Ovary (tissue), 9 donors: ENCODE data around the gene PPP6R2. TPM values are rescaled to one million over a fixed set of nuclear protein-coding genes. Genes with fewer than 3 reads are reported as not detected.
"Not testable (repeated sequence)": the region's sequence is repeated elsewhere in the genome, so short reads cannot be mapped to it uniquely, and the experiment has no call there.

ENCODE experiments used
- DNase-seq, 5 donors: peaks; one replicate each; pipeline ENCODE4 v3.0.0-alpha.2; 2019 to 2020
- H3K27ac ChIP-seq, 2 donors: fragments of 200-600 bp; one replicate each; pipeline versions ENCODE4 v1.5.1 to v1.8.0; 2019 to 2022
- H3K27me3 ChIP-seq: fragments of 200-600 bp; one replicate; pipeline ENCODE4 v1.8.0; 2022
- H3K36me3 ChIP-seq: fragments of 200-600 bp; sonication (generic); one replicate; pipeline ENCODE4 v1.5.1; 2019
- H3K4me1 ChIP-seq: one replicate; pipeline ENCODE4 v1.8.1; 2013; ENCODE audit warnings: mild to moderate bottlenecking, moderate library complexity; ENCODE audit not compliant: insufficient read depth
- H3K4me3 ChIP-seq: fragments of 200-600 bp; sonication (generic); one replicate; pipeline ENCODE4 v1.5.1; 2017
- H3K9me3 ChIP-seq, 2 donors: fragments of 200-600 bp in 1 of 2; sonication (generic) in 1 of 2; one replicate each; pipeline versions ENCODE4 v1.5.1 to v1.8.1; 2013 to 2019; ENCODE audit warnings: mild to moderate bottlenecking in 1 of 2, moderate library complexity in 1 of 2
- CTCF ChIP-seq, 3 donors: fragments of 450-650 bp in 2 of 3; fragments of 200-600 bp in 1 of 3; IDR thresholded peaks; one replicate each; pipeline versions ENCODE4 v1.5.1 to v1.8.0; 2016 to 2022; ENCODE audit warnings: antibody characterized with exemption in 3 of 3, mild to moderate bottlenecking in 1 of 3
- EP300 ChIP-seq: sonication (generic); formaldehyde crosslinking; IDR thresholded peaks from one replicate; pipeline ENCODE4 v1.6.1; 2017; ENCODE audit warnings: antibody characterized with exemption
- POLR2A ChIP-seq: fragments of 450-650 bp; IDR thresholded peaks from one replicate; pipeline ENCODE4 v1.6.1; 2017; ENCODE audit warnings: antibody characterized with exemption, mild to moderate bottlenecking, moderate library complexity
- WGBS, 3 donors: extraction: QIAGEN DNeasy Blood & Tissue Kit in 1 of 3; methylation state at CpG; one replicate each; pipeline versions ENCODE4 v1.1.5 to v1.1.7; 2013 to 2017; 5-methylcytosine and 5-hydroxymethylcytosine counted together
- intact Hi-C, 4 donors: fragments of 100-400 bp; cut with DNase I; formaldehyde crosslinking; loops; one replicate each; pipeline versions ENCODE4 v1.11.0 to v1.15.1; 2022 to 2023
- polyA plus RNA-seq, 2 donors: library from polyadenylated mRNA; stranded (reverse); fragments of 200-250 nt in 1 of 2; fragments of 350-450 nt in 1 of 2; fragmentation: Illumina TruSeq in 1 of 2; extraction: RNeasy Lipid Tissue Mini Kit (QIAGEN cat#74804) in 1 of 2; gene quantifications; one replicate each; pipeline ENCODE4 v1.2.3, GENCODE V29; 2013 to 2014
- total RNA-seq, 7 donors: library from RNA; depleted of rRNA in 2 of 7; stranded (reverse); fragments of >200 nt in 2 of 7; fragmentation: NEBNext Ultra II Directional in 3 of 7; extraction: Animal tissue kit (Norgen Biotek cat#: 25700) in 3 of 7; gene quantifications; one replicate each; pipeline versions ENCODE4 v1.1.0 to v1.2.4, GENCODE V29; 2016 to 2023
- donor health status: DM: no; HTN: no; CAD: no; lungs with moderate emphysema.
- donor health status: DM: no; HTN: no; CAD: no.
- donor health status: Bipolar disorder and iron deficiency.
- donor health status: DM: yes; HTN: yes; CAD: no.
- donor health status: DM: no; HTN: no; CAD: no.
- donor health status: DM: yes; HTN: yes; CAD: no.

Gene PPP6R2
- total and polyA plus RNA-seq, 9 donors = 8.2 to 52.9 (median 35.1) TPM

- H3K27ac ChIP-seq = no peak overlapping the region
- H3K4me1 ChIP-seq = peaks cover 7% of the 10 kb centered on the region
- no peaks in the 10 kb centered on the region for H3K36me3 ChIP-seq
- H3K9me3 ChIP-seq = no peaks in the 10 kb centered on the region
- TF ChIP-seq POLR2A = no peak
- TF ChIP-seq CTCF (IDR thresholded peaks at IDR 0.05) = no peak
- TF ChIP-seq EP300 = no peak
- WGBS, 3 donors = 83 to 91% (median 89%) methylated on average over 8 of the region's 8 CpGs
- DNase-seq = no peak
- no peak overlapping the region for H3K4me3 ChIP-seq
- intact Hi-C loops = no loop called here
- no peaks in the 10 kb centered on the region for H3K27me3 ChIP-seq
These were observed 20.2 kb downstream of the PPP6R2 start for GRCh38 chr22:50363166-50363802.

- H3K27ac ChIP-seq, H3K9me3 ChIP-seq, H3K4me1 ChIP-seq, DNase-seq, H3K4me3 ChIP-seq, H3K36me3 ChIP-seq, intact Hi-C loops, H3K27me3 ChIP-seq: not testable (repeated sequence)
- 91 to 94% (median 92%) methylated on average over 11 of the region's 11 CpGs for WGBS, 3 donors
These were observed 20.7 kb downstream of the PPP6R2 start for GRCh38 chr22:50363803-50364194.

- intact Hi-C loops = no loop called here
- Histone ChIP-seq H3K27ac (no peak overlapping the region), H3K4me1 (peaks cover 7% of the 10 kb centered on the region), H3K27me3 (no peaks in the 10 kb centered on the region), H3K4me3 (no peak overlapping the region), H3K9me3 (no peaks in the 10 kb centered on the region), H3K36me3 (no peaks in the 10 kb centered on the region)
- TF ChIP-seq POLR2A (no peak), EP300 (no peak), CTCF (IDR thresholded peaks at IDR 0.05) (no peak)
- WGBS, 3 donors = 88 to 90% (median 90%) methylated on average over 27 of the region's 27 CpGs
- DNase-seq = no peak
These were observed 24.8 kb downstream of the PPP6R2 start for GRCh38 chr22:50367778-50368500.

GRCh38 chr22:50371101-50371648, 28.0 kb downstream of the PPP6R2 start:
- Histone ChIP-seq H3K4me3 (no peak overlapping the region), H3K27ac (no peak overlapping the region), H3K4me1 (peaks cover 5% of the 10 kb centered on the region), H3K9me3 (no peaks in the 10 kb centered on the region), H3K27me3 (no peaks in the 10 kb centered on the region), H3K36me3 (no peaks in the 10 kb centered on the region)
- intact Hi-C loops = no loop called here
- DNase-seq = no peak
- TF ChIP-seq POLR2A (no peak), CTCF (IDR thresholded peaks at IDR 0.05) (no peak), EP300 (no peak)
- 93 to 98% (median 95%) methylated on average over 2 of the region's 2 CpGs for WGBS, 3 donors
